Activated CD4-positive, alpha-beta T cell treated with anti-CD3 and anti-CD28 coated beads for 36 hours (primary cell): ENCODE data around the gene FAM114A1. TPM values are rescaled to one million over a fixed set of nuclear protein-coding genes. Genes with fewer than 3 reads are reported as not detected.
A peak's percentile ranks its signal among the peaks of the same experiment; 100 is the strongest.
"Not testable (repeated sequence)": the region's sequence is repeated elsewhere in the genome, so short reads cannot be mapped to it uniquely, and the experiment has no call there.

ENCODE experiments used
- ATAC-seq: fragments of 200-7000 bp; cut with Tn5 transposase; one replicate; pipeline ENCODE4 v1.10.0; 2021; ENCODE audit warnings: mild to moderate bottlenecking, moderate library complexity
- CTCF ChIA-PET: fragments of 350-600 bp; sonication (Branson Sonifier 250); formaldehyde crosslinking; loops from one replicate; lab custom pipeline; 2021; ENCODE audit warnings: antibody characterized with exemption; lab: Charles Lee
- POLR2A ChIA-PET: fragments of 350-600 bp; sonication (Branson Sonifier 250); formaldehyde crosslinking; loops from one replicate; lab custom pipeline; 2021; ENCODE audit warnings: antibody characterized with exemption, inconsistent platforms; lab: Charles Lee
- DNase-seq: peaks from one replicate; pipeline ENCODE4 v3.0.0-alpha.2; 2020
- H3K27ac Mint-ChIP-seq: one replicate; pipeline ENCODE4 v1.8.0; 2021; ENCODE audit warnings: mixed read lengths
- H3K27me3 Mint-ChIP-seq: one replicate; pipeline ENCODE4 v1.8.0; 2021; ENCODE audit warnings: mixed read lengths
- H3K36me3 Mint-ChIP-seq: one replicate; pipeline ENCODE4 v1.8.0; 2021; ENCODE audit warnings: low read depth, mixed read lengths
- H3K4me1 Mint-ChIP-seq: one replicate; pipeline ENCODE4 v1.8.0; 2021; ENCODE audit warnings: mixed read lengths
- H3K4me3 Mint-ChIP-seq: one replicate; pipeline ENCODE4 v1.8.0; 2021; ENCODE audit warnings: mild to moderate bottlenecking, moderate library complexity, mixed read lengths
- H3K9me3 Mint-ChIP-seq: one replicate; pipeline ENCODE4 v1.8.0; 2021; ENCODE audit warnings: low read depth, mixed read lengths
- intact Hi-C, 2 experiments: fragments of 100-400 bp; cut with DNase I in 1 of 2; cut with micrococcal nuclease in 1 of 2; formaldehyde crosslinking; loops; one replicate each; pipeline versions ENCODE4 v1.14.2 to v1.15.1; 2022 to 2024; cut with DNase I, micrococcal nuclease
- total RNA-seq, 2 experiments: library from RNA; stranded (reverse); gene quantifications; one replicate each; pipeline ENCODE4 v1.2.3, GENCODE V29; 2021

The FAM114A1 gene
- total RNA-seq, 2 experiments from 2014 or later, result 0.26 to 0.32 TPM

- no peak for DNase-seq
- Mint-ChIP-seq H3K36me3 (no peaks in the 10 kb centered on the region), H3K9me3 (no peaks in the 10 kb centered on the region), H3K4me1 (peaks cover 9% of the 10 kb centered on the region), H3K27ac (no peak overlapping the region), H3K4me3 (no peak overlapping the region), H3K27me3 (no peaks in the 10 kb centered on the region)
- POLR2A ChIA-PET, result no interaction called here
- ATAC-seq, result no peak
- intact Hi-C loops, result no loop called here
- CTCF ChIA-PET, result interaction anchor here (0.7 kb wide), 1 partner anchor 16 kb away, joined by 4 read pairs; no protein-coding TSS in a partner anchor
Measured at GRCh38 chr4:38930707-38931106, 63.1 kb downstream of the FAM114A1 start.

- POLR2A ChIA-PET, result no interaction called here
- no peaks in the 10 kb centered on the region for H3K36me3 Mint-ChIP-seq
- DNase-seq (no peak), ATAC-seq (no peak)
- no peak overlapping the region for H3K4me3 Mint-ChIP-seq
- H3K27ac Mint-ChIP-seq, result no peak overlapping the region
- CTCF ChIA-PET, result interaction anchor here (0.7 to 1.6 kb wide), 3 partner anchors 16 to 37 kb away, joined by 3 to 4 read pairs (median 4); no protein-coding TSS in a partner anchor
- intact Hi-C loops, result no loop called here
- H3K27me3 Mint-ChIP-seq, result no peaks in the 10 kb centered on the region
- H3K9me3 Mint-ChIP-seq, result no peaks in the 10 kb centered on the region
- peaks cover 9% of the 10 kb centered on the region for H3K4me1 Mint-ChIP-seq
Measured at GRCh38 chr4:38931125-38931524, 63.5 kb downstream of the FAM114A1 start.

- Mint-ChIP-seq H3K4me3 (no peak overlapping the region), H3K4me1 (peaks cover 21% of the 10 kb centered on the region), H3K27me3 (no peaks in the 10 kb centered on the region), H3K36me3 (no peaks in the 10 kb centered on the region), H3K9me3 (no peaks in the 10 kb centered on the region), H3K27ac (no peak overlapping the region)
- DNase-seq (no peak), ATAC-seq (no peak)
- POLR2A ChIA-PET, result interaction anchor here (0.7 kb wide), 1 partner anchor 858 kb away, joined by 8 read pairs; no protein-coding TSS in a partner anchor
- CTCF ChIA-PET, result interaction anchor here (0.9 kb wide), 1 partner anchor 33 kb away, joined by 3 read pairs; no protein-coding TSS in a partner anchor
- intact Hi-C loops, result no loop called here
Measured at GRCh38 chr4:38935391-38936073, 67.9 kb downstream of the FAM114A1 start.

- intact Hi-C loops, result loop anchor here in 1 of 2 experiments (1.0 to 2.0 kb wide), 4 partner anchors 19 to 105 kb away; partner anchors contain the start of gene TMEM156
- H3K9me3 Mint-ChIP-seq, result no peaks in the 10 kb centered on the region
- no peaks in the 10 kb centered on the region for H3K27me3 Mint-ChIP-seq
- no peak overlapping the region for H3K4me3 Mint-ChIP-seq
- ChIA-PET CTCF (no interaction called here), POLR2A (no interaction called here)
- DNase-seq (no peak), ATAC-seq (peak; percentile 94)
- H3K27ac Mint-ChIP-seq, result peak overlapping the region; percentile 47
- no peaks in the 10 kb centered on the region for H3K36me3 Mint-ChIP-seq
- H3K4me1 Mint-ChIP-seq, result peaks cover 42% of the 10 kb centered on the region
Measured at GRCh38 chr4:38939165-38939564, 71.6 kb downstream of the FAM114A1 start.

GRCh38 chr4:38940476-38940875 lies 72.9 kb downstream of the FAM114A1 start:
- Mint-ChIP-seq H3K4me1 (peaks cover 42% of the 10 kb centered on the region), H3K9me3 (no peaks in the 10 kb centered on the region), H3K4me3 (no peak overlapping the region), H3K27me3 (no peaks in the 10 kb centered on the region), H3K27ac (peak overlapping the region; percentile 5), H3K36me3 (no peaks in the 10 kb centered on the region)
- ChIA-PET CTCF (interaction anchor here (0.7 to 1.7 kb wide), 6 partner anchors 10 to 195 kb away, joined by 3 to 8 read pairs (median 3); no protein-coding TSS in a partner anchor), POLR2A (interaction anchor here (0.8 to 1.4 kb wide), 4 partner anchors 9 to 51 kb away, joined by 3 to 9 read pairs (median 4); no protein-coding TSS in a partner anchor)
- intact Hi-C loops, result loop anchor here in 1 of 2 experiments (5.0 kb wide), 1 partner anchor 92 kb away; the partner anchor contains the start of gene TMEM156
- ATAC-seq (no peak), DNase-seq (no peak)

GRCh38 chr4:38941906-38942305 lies 74.3 kb downstream of the FAM114A1 start:
- ATAC-seq, H3K9me3 Mint-ChIP-seq, H3K36me3 Mint-ChIP-seq, H3K4me3 Mint-ChIP-seq, DNase-seq, H3K27me3 Mint-ChIP-seq: not testable (repeated sequence)
- intact Hi-C loops, result loop anchor here in 1 of 2 experiments (5.0 kb wide), 1 partner anchor 90 kb away; the partner anchor contains the start of gene TMEM156
- peak overlapping the region; percentile 12 for H3K27ac Mint-ChIP-seq
- ChIA-PET POLR2A (interaction anchor here (1.4 kb wide), 1 partner anchor 45 kb away, joined by 7 read pairs; no protein-coding TSS in a partner anchor), CTCF (interaction anchor here (0.6 to 1.7 kb wide), 8 partner anchors 8 to 193 kb away, joined by 3 to 8 read pairs (median 3); no protein-coding TSS in a partner anchor)
- H3K4me1 Mint-ChIP-seq, result peaks cover 42% of the 10 kb centered on the region

GRCh38 chr4:38943343-38943742 lies 75.7 kb downstream of the FAM114A1 start:
- CTCF ChIA-PET, result interaction anchor here (1.1 to 1.4 kb wide), 2 partner anchors 12 to 13 kb away, joined by 3 to 5 read pairs; no protein-coding TSS in a partner anchor
- Mint-ChIP-seq H3K36me3 (no peaks in the 10 kb centered on the region), H3K4me1 (peaks cover 45% of the 10 kb centered on the region), H3K27ac (no peak overlapping the region), H3K27me3 (no peaks in the 10 kb centered on the region), H3K4me3 (no peak overlapping the region), H3K9me3 (no peaks in the 10 kb centered on the region)
- intact Hi-C loops, result loop anchor here in 1 of 2 experiments (5.0 kb wide), 1 partner anchor 89 kb away; the partner anchor contains the start of gene TMEM156
- POLR2A ChIA-PET, result no interaction called here
- DNase-seq (no peak), ATAC-seq (no peak)

GRCh38 chr4:38944440-38944839 lies 76.8 kb downstream of the FAM114A1 start:
- CTCF ChIA-PET, result interaction anchor here (1.1 kb wide), 1 partner anchor 10 kb away, joined by 3 read pairs; no protein-coding TSS in a partner anchor
- POLR2A ChIA-PET, result no interaction called here
- H3K4me3 Mint-ChIP-seq, result no peak overlapping the region
- no peak for ATAC-seq
- H3K36me3 Mint-ChIP-seq, result no peaks in the 10 kb centered on the region
- intact Hi-C loops, result loop anchor here in 1 of 2 experiments (5.0 kb wide), 1 partner anchor 88 kb away; the partner anchor contains the start of gene TMEM156
- no peaks in the 10 kb centered on the region for H3K27me3 Mint-ChIP-seq
- H3K9me3 Mint-ChIP-seq, result no peaks in the 10 kb centered on the region
- H3K4me1 Mint-ChIP-seq, result peaks cover 48% of the 10 kb centered on the region
- no peak for DNase-seq
- H3K27ac Mint-ChIP-seq, result no peak overlapping the region

GRCh38 chr4:38946919-38947318 lies 79.3 kb downstream of the FAM114A1 start:
- Mint-ChIP-seq H3K27me3 (no peaks in the 10 kb centered on the region), H3K27ac (no peak overlapping the region), H3K36me3 (no peaks in the 10 kb centered on the region), H3K4me3 (no peak overlapping the region), H3K9me3 (no peaks in the 10 kb centered on the region), H3K4me1 (peaks cover 38% of the 10 kb centered on the region)
- DNase-seq (no peak), ATAC-seq (no peak)
- intact Hi-C loops, result loop anchor here in 1 of 2 experiments (5.0 kb wide), 1 partner anchor 35 kb away; no protein-coding TSS in a partner anchor
- ChIA-PET POLR2A (no interaction called here), CTCF (interaction anchor here (1.2 kb wide), 1 partner anchor 44 kb away, joined by 5 read pairs; no protein-coding TSS in a partner anchor)

GRCh38 chr4:38948551-38948950 lies 80.9 kb downstream of the FAM114A1 start:
- H3K9me3 Mint-ChIP-seq, result no peaks in the 10 kb centered on the region
- no peak overlapping the region for H3K4me3 Mint-ChIP-seq
- DNase-seq (no peak), ATAC-seq (no peak)
- no peaks in the 10 kb centered on the region for H3K36me3 Mint-ChIP-seq
- H3K4me1 Mint-ChIP-seq, result peaks cover 31% of the 10 kb centered on the region
- H3K27ac Mint-ChIP-seq, result peak overlapping the region; percentile 81
- ChIA-PET POLR2A (interaction anchor here (0.6 to 1.1 kb wide), 2 partner anchors 9 to 415 kb away, joined by 4 to 6 read pairs; no protein-coding TSS in a partner anchor), CTCF (interaction anchor here (1.0 to 2.8 kb wide), 4 partner anchors 28 to 81 kb away, joined by 3 to 10 read pairs (median 4); no protein-coding TSS in a partner anchor)
- H3K27me3 Mint-ChIP-seq, result no peaks in the 10 kb centered on the region
- intact Hi-C loops, result loop anchor here in 1 of 2 experiments (5.0 kb wide), 1 partner anchor 34 kb away; no protein-coding TSS in a partner anchor
